DOHH2 (cell line): ENCODE results near the gene ILK.

Experiments
- H3F3A ChIP-seq: fragments of 200-600 bp; sonication (generic), shearing (Covaris generic); 2 replicates; pipeline ENCODE4 v1.6.0; 2016; ENCODE audit warnings: antibody characterized with exemption, mild to moderate bottlenecking; ENCODE audit not compliant: control insufficient read depth, insufficient read depth
- H3K27ac ChIP-seq: fragments of 200-600 bp; sonication (generic); 2 replicates; pipeline ENCODE4 v1.5.1; 2014; ENCODE audit warnings: low read depth, mild to moderate bottlenecking, low read length, moderate library complexity
- H3K27me3 ChIP-seq: fragments of 200-600 bp; sonication (generic); 2 replicates; pipeline ENCODE4 v1.6.1; 2014; ENCODE audit warnings: mild to moderate bottlenecking, low read length, mixed read lengths; ENCODE audit not compliant: control insufficient read depth
- H3K36me3 ChIP-seq: fragments of 200-600 bp; sonication (generic); 2 replicates; pipeline ENCODE4 v1.6.1; 2014; ENCODE audit warnings: mild to moderate bottlenecking, low read length, moderate library complexity, mixed read lengths; ENCODE audit not compliant: control insufficient read depth
- H3K4me1 ChIP-seq: fragments of 200-600 bp; sonication (generic); 2 replicates; pipeline ENCODE4 v1.6.1; 2014; ENCODE audit warnings: mild to moderate bottlenecking, low read length, mixed read lengths; ENCODE audit not compliant: control insufficient read depth
- H3K4me2 ChIP-seq: fragments of 200-600 bp; sonication (generic); 2 replicates; pipeline ENCODE4 v1.6.0; 2014; ENCODE audit warnings: mild to moderate bottlenecking, low read length, moderate library complexity
- H3K4me3 ChIP-seq: fragments of 200-600 bp; sonication (generic); 2 replicates; pipeline ENCODE4 v1.5.1; 2014; ENCODE audit warnings: mild to moderate bottlenecking, low read length, mixed read lengths
- H3K79me2 ChIP-seq: fragments of 200-600 bp; sonication (generic); 2 replicates; pipeline ENCODE4 v1.6.1; 2014; ENCODE audit warnings: mild to moderate bottlenecking, low read length, mixed read lengths; ENCODE audit not compliant: control insufficient read depth
- H3K9me2 ChIP-seq: fragments of 200-600 bp; sonication (generic); replicated peaks from 2 replicates; pipeline ENCODE4 v1.6.1; 2014; ENCODE audit warnings: mild to moderate bottlenecking, low read length, mixed read lengths; ENCODE audit not compliant: control insufficient read depth
- H3K9me3 ChIP-seq: fragments of 200-600 bp; sonication (generic); 2 replicates; pipeline ENCODE4 v1.6.1; 2014; ENCODE audit warnings: antibody characterized with exemption, low read length, mixed read lengths; ENCODE audit not compliant: control insufficient read depth, insufficient read depth
- H4K20me1 ChIP-seq: fragments of 200-600 bp; sonication (generic); 2 replicates; pipeline ENCODE4 v1.6.0; 2014; ENCODE audit warnings: low read depth, mild to moderate bottlenecking, antibody characterized with exemption, low read length, moderate library complexity; ENCODE audit not compliant: control insufficient read depth, insufficient read depth
- EZH2phosphoT487 ChIP-seq: fragments of 200-600 bp; sonication (generic); IDR thresholded peaks from 2 replicates; pipeline ENCODE4 v1.6.1; 2017; ENCODE audit warnings: borderline replicate concordance, mild to moderate bottlenecking, antibody characterized with exemption, low read length, moderate library complexity, mixed read lengths
- TF ChIP-seq, protein P1 (sequence below): fragments of 200-600 bp; sonication (generic); IDR thresholded peaks from one replicate; pipeline ENCODE4 v1.5.1; 2014; ENCODE audit warnings: antibody characterized with exemption, mild to moderate bottlenecking, low read depth, low read length; ENCODE audit not compliant: poor library complexity, severe bottlenecking

Gene ILK

DNA sequence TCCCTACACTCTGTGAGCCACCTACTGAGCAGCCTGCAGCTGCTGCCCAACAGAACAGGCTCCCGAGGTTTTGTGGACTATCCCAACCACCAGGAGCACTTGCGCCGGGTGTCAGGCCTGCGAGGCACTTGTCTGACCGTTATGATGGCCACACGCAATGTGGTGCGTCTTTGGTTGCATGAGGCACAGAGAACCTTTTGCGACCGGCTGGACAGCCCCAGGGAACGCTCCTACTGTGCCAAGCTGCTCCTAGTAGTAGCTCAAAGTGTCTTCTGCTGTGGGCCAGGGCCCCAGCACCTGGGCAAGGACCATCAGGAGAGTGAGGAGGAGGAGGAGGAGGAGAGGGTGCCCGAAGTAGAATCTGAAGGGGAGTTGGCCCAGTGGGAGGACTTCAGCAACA is 46.5 kb upstream of the ILK start:
- no peaks in the 10 kb centered on the region for H3K79me2 ChIP-seq
- H3K9me3 ChIP-seq = no peaks in the 10 kb centered on the region
- H3K4me1 ChIP-seq = no peaks in the 10 kb centered on the region
- H3K4me3 ChIP-seq = no peak overlapping the region
- no peaks in the 10 kb centered on the region for H3F3A ChIP-seq
- no peak overlapping the region for H3K27ac ChIP-seq
- TF ChIP-seq EZH2phosphoT487 = no peak
- TF ChIP-seq, protein P1, sequence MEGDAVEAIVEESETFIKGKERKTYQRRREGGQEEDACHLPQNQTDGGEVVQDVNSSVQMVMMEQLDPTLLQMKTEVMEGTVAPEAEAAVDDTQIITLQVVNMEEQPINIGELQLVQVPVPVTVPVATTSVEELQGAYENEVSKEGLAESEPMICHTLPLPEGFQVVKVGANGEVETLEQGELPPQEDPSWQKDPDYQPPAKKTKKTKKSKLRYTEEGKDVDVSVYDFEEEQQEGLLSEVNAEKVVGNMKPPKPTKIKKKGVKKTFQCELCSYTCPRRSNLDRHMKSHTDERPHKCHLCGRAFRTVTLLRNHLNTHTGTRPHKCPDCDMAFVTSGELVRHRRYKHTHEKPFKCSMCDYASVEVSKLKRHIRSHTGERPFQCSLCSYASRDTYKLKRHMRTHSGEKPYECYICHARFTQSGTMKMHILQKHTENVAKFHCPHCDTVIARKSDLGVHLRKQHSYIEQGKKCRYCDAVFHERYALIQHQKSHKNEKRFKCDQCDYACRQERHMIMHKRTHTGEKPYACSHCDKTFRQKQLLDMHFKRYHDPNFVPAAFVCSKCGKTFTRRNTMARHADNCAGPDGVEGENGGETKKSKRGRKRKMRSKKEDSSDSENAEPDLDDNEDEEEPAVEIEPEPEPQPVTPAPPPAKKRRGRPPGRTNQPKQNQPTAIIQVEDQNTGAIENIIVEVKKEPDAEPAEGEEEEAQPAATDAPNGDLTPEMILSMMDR = no peak
- H3K27me3 ChIP-seq = no peaks in the 10 kb centered on the region
- H4K20me1 ChIP-seq = no peaks in the 10 kb centered on the region
- no peaks in the 10 kb centered on the region for H3K36me3 ChIP-seq
- H3K9me2 ChIP-seq = no peaks in the 10 kb centered on the region
- H3K4me2 ChIP-seq = no peak overlapping the region

DNA sequence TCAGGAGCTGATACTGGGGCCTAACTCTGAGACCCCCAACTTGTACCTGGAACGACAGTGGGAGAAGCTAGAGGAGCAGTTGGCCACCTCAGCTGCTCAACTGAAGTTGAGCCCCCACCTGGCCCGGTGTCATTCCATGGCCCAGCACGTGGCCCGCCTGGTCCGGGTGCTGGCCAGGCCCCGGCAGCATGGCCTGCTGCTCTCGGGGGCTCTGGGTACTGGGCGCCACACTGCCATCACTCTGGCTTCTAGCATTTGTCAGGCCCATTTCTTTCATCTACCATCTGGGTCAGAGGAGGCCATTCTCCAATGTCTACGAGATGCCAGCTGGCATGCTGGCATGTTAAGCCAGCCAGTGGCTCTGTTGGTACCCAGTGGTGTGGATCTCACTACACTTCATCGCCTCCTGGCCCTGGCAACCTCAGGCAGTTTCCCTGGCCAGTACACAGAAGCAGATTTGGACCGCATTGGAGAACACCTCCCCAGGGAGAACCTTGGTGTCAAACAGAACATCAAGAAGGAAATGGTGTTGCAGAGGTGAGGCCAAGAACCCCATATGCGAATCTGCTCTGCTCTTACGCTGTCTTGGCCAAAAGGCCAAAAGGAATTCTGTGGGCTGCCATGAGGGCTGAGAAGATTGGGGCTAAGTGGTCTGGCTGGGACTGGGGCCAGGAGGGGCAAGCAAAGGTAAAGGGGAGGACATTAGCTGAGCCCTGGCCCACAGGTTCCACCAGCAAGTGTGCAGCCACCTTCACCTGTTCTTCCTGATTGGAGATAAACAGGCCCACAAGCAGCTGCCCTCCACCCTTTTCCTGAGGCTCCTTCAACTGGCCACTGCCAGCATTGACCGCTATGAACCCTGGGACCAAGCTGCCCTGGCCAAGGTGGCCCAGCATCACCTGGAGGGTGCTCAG is 45.6 kb upstream of the ILK start:
- Histone ChIP-seq H3F3A (no peaks in the 10 kb centered on the region), H3K9me2 (no peaks in the 10 kb centered on the region), H3K4me3 (no peak overlapping the region), H3K36me3 (no peaks in the 10 kb centered on the region), H3K27ac (no peak overlapping the region), H3K4me1 (no peaks in the 10 kb centered on the region), H3K4me2 (no peak overlapping the region), H3K27me3 (no peaks in the 10 kb centered on the region), H3K9me3 (no peaks in the 10 kb centered on the region), H3K79me2 (no peaks in the 10 kb centered on the region), H4K20me1 (no peaks in the 10 kb centered on the region)
- TF ChIP-seq EZH2phosphoT487 = no peak
- TF ChIP-seq, protein P1 = no peak

DNA sequence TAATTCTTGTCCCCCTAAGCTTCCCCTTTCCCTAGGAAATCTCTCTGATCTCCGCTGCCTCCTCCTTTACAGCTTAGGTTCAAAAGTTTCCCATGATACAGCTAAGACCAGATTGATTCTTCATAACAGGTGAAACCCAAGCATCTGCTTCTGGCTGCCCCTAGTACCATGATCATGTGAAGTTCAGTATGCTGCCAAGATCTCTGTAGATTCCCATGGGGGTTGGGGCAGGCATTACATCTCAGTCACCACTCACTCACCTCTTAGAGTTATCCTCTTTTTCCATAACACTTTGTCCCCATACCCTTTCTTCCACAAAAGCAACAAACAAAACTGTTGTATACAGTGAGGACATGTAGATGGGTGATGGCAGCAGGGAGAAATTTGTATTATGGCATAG is 44.2 kb upstream of the ILK start:
- no peaks in the 10 kb centered on the region for H3F3A ChIP-seq
- no peaks in the 10 kb centered on the region for H3K36me3 ChIP-seq
- TF ChIP-seq EZH2phosphoT487 = no peak
- TF ChIP-seq, protein P1 = no peak

More for the DNA sequence above, 44.2 kb upstream of the ILK start:
- no peaks in the 10 kb centered on the region for H3K27me3 ChIP-seq
- H3K9me2 ChIP-seq = no peaks in the 10 kb centered on the region
- no peak overlapping the region for H3K27ac ChIP-seq
- no peak overlapping the region for H3K4me3 ChIP-seq
- H3K79me2 ChIP-seq = no peaks in the 10 kb centered on the region
- H3K9me3 ChIP-seq = no peaks in the 10 kb centered on the region
- H3K4me2 ChIP-seq = no peak overlapping the region
- no peaks in the 10 kb centered on the region for H4K20me1 ChIP-seq
- H3K4me1 ChIP-seq = no peaks in the 10 kb centered on the region
